SU-DHL-6 (cell line): ENCODE measurements around the gene PDE6H.

Experiments
- H2AFZ ChIP-seq: fragments of 200-600 bp; sonication (generic); 2 replicates; pipeline ENCODE4 v1.6.1; 2014; ENCODE audit warnings: low read depth, mild to moderate bottlenecking, moderate library complexity, mixed read lengths, antibody characterized with exemption, low read length; ENCODE audit not compliant: severe bottlenecking
- H3F3A ChIP-seq: fragments of 200-600 bp; shearing (Covaris generic); 2 replicates; pipeline ENCODE4 v1.6.0; 2016; ENCODE audit warnings: antibody characterized with exemption, mild to moderate bottlenecking; ENCODE audit not compliant: insufficient read depth
- H3K27ac ChIP-seq: fragments of 200-600 bp; sonication (generic); 2 replicates; pipeline ENCODE4 v1.5.1; 2016; ENCODE audit warnings: low read depth, mild to moderate bottlenecking, low read length, moderate library complexity, mixed read lengths
- H3K27me3 ChIP-seq: fragments of 200-600 bp; sonication (generic), shearing (Covaris generic); 2 replicates; pipeline ENCODE4 v1.6.0; 2014; ENCODE audit warnings: mild to moderate bottlenecking, low read length
- H3K36me3 ChIP-seq: fragments of 200-600 bp; sonication (generic); 2 replicates; pipeline ENCODE4 v1.6.1; 2014; ENCODE audit warnings: mild to moderate bottlenecking, low read length, mixed read lengths
- H3K4me2 ChIP-seq: fragments of 300-600, 200-600 bp; shearing (Covaris generic), sonication (generic); 2 replicates; pipeline ENCODE4 v1.6.0; 2014; ENCODE audit warnings: low read length, low read depth, mild to moderate bottlenecking; ENCODE audit not compliant: poor library complexity, severe bottlenecking
- H3K4me3 ChIP-seq: fragments of 200-600 bp; sonication (generic); 2 replicates; pipeline ENCODE4 v1.5.1; 2014; ENCODE audit warnings: antibody characterized with exemption, low read length, mild to moderate bottlenecking, mixed read lengths; ENCODE audit not compliant: insufficient read depth, poor library complexity, severe bottlenecking
- H3K79me2 ChIP-seq: fragments of 200-600 bp; sonication (generic); 2 replicates; pipeline ENCODE4 v1.6.1; 2014; ENCODE audit warnings: mild to moderate bottlenecking, low read length, moderate library complexity; ENCODE audit not compliant: insufficient read depth
- H3K9ac ChIP-seq: fragments of 200-600 bp; sonication (generic); 2 replicates; pipeline ENCODE4 v1.7.0; 2014; ENCODE audit warnings: mild to moderate bottlenecking, low read length
- H3K9me2 ChIP-seq: fragments of 200-600 bp; sonication (generic); replicated peaks from 2 replicates; pipeline ENCODE4 v1.6.1; 2014; ENCODE audit warnings: low read length; ENCODE audit not compliant: insufficient read depth
- H3K9me3 ChIP-seq: fragments of 200-600 bp; sonication (generic); 2 replicates; pipeline ENCODE4 v1.6.1; 2014; ENCODE audit warnings: low read length, mixed read lengths; ENCODE audit not compliant: insufficient read depth
- H4K20me1 ChIP-seq: fragments of 200-600 bp; sonication (generic); 2 replicates; pipeline ENCODE4 v1.6.1; 2014; ENCODE audit warnings: low read depth, mild to moderate bottlenecking, antibody characterized with exemption, low read length, moderate library complexity, mixed read lengths
- CTCF ChIP-seq: fragments of 200-600 bp; sonication (generic); IDR thresholded peaks from one replicate; pipeline ENCODE4 v1.5.1; 2017; ENCODE audit warnings: antibody characterized with exemption, mild to moderate bottlenecking, low read length, moderate library complexity; ENCODE audit not compliant: insufficient read depth, poor library complexity, severe bottlenecking
- EZH2phosphoT487 ChIP-seq: fragments of 200-600 bp; sonication (generic), shearing (Covaris generic); conservative IDR thresholded peaks from 2 replicates; pipeline ENCODE4 v1.6.1; 2018; ENCODE audit warnings: mild to moderate bottlenecking, antibody characterized with exemption, low read length, moderate library complexity, mixed read lengths

The PDE6H gene

GRCh38 chr12:14931359-14931758 is 41.5 kb upstream of the PDE6H start:
- Histone ChIP-seq H3K27me3 (no peaks in the 10 kb centered on the region), H3K4me3 (no peak overlapping the region), H3K9me2 (no peaks in the 10 kb centered on the region), H3K9ac (no peak overlapping the region), H3K27ac (no peak overlapping the region), H3K79me2 (no peaks in the 10 kb centered on the region), H3F3A (no peaks in the 10 kb centered on the region), H3K36me3 (no peaks in the 10 kb centered on the region), H4K20me1 (no peaks in the 10 kb centered on the region), H3K9me3 (no peaks in the 10 kb centered on the region), H3K4me2 (no peak overlapping the region), H2AFZ (no peak overlapping the region)
- TF ChIP-seq EZH2phosphoT487 (no peak), CTCF (no peak)

GRCh38 chr12:14931791-14932560 is 40.9 kb upstream of the PDE6H start:
- Histone ChIP-seq H3K4me2 (no peak overlapping the region), H3K9me3 (no peaks in the 10 kb centered on the region), H3K27me3 (no peaks in the 10 kb centered on the region), H3K79me2 (no peaks in the 10 kb centered on the region), H4K20me1 (no peaks in the 10 kb centered on the region), H3F3A (no peaks in the 10 kb centered on the region), H3K4me3 (no peak overlapping the region), H3K9ac (no peak overlapping the region), H3K27ac (no peak overlapping the region), H3K9me2 (no peaks in the 10 kb centered on the region), H3K36me3 (no peaks in the 10 kb centered on the region), H2AFZ (no peak overlapping the region)
- TF ChIP-seq CTCF, result no peak
- TF ChIP-seq EZH2phosphoT487, result no peak

GRCh38 chr12:14934511-14934910 is 38.3 kb upstream of the PDE6H start:
- no peak overlapping the region for H2AFZ ChIP-seq

More at GRCh38 chr12:14934511-14934910, 38.3 kb upstream of the PDE6H start:
- Histone ChIP-seq H3K79me2 (no peaks in the 10 kb centered on the region), H3K36me3 (no peaks in the 10 kb centered on the region; the same call in 1 of the 2 replicates), H3K9me2 (no peaks in the 10 kb centered on the region), H3K27ac (no peak overlapping the region), H3K9me3 (no peaks in the 10 kb centered on the region), H3K4me3 (no peak overlapping the region), H3K27me3 (no peaks in the 10 kb centered on the region), H3F3A (no peaks in the 10 kb centered on the region; the same call in none of the 2 replicates), H3K9ac (no peak overlapping the region), H3K4me2 (no peak overlapping the region), H4K20me1 (no peaks in the 10 kb centered on the region)
- TF ChIP-seq CTCF, result no peak
- no peak for TF ChIP-seq EZH2phosphoT487
